SK-N-MC (cell line): Measurements from ENCODE around the gene COMMD6.

Source experiments
- EZH2 ChIP-seq: fragments of 200-600 bp; sonication (generic); IDR thresholded peaks from one replicate; pipeline ENCODE4 v1.6.1; 2017; ENCODE audit warnings: antibody characterized with exemption
- POLR2AphosphoS5 ChIP-seq: IDR thresholded peaks from 2 replicates; pipeline ENCODE4 v1.6.1; 2012; ENCODE audit warnings: mild to moderate bottlenecking, low read depth, low read length, borderline replicate concordance

DNA sequence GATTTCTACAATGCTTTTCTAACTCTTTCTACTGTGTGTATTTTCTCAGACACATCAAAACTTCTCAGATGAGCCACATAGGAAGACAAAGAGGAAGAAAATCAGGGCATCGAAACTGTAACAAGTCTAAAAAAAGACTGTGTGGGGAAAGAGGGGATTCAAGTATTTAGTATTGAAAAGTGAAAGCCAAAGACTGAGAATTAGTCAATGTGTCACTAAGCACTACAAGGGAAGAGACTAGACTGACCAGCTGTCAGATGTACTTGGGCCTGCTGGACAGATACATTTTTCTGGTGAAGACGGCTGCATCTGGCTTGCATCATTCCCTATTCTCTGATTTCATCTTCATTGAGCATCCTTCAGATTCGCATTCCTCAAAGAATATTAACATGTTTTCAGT is 25.4 kb downstream of the COMMD6 start:
- TF ChIP-seq POLR2AphosphoS5 (no peak), EZH2 (no peak)
